DND-41 (cell line): ENCODE results near the gene AUH.
"Not testable (repeated sequence)": the region's sequence is repeated elsewhere in the genome, so short reads cannot be mapped to it uniquely, and the experiment has no call there.

Experiments used
- ATAC-seq: fragments of 200-7000 bp; cut with Tn5 transposase; 3 replicates; pipeline ENCODE4 v1.9.1; 2021; ENCODE audit warnings: low read depth; ENCODE audit not compliant: insufficient read depth
- DNase-seq: peaks from one replicate; pipeline ENCODE4 v3.0.0-alpha.2; 2020
- H2AFZ ChIP-seq: 2 replicates; pipeline ENCODE4 v1.6.0; 2012; ENCODE audit warnings: low read depth, low read length
- H3K27ac ChIP-seq: 2 replicates; pipeline ENCODE4 v1.5.1; 2012; ENCODE audit warnings: low read length, inconsistent platforms
- H3K27me3 ChIP-seq: fragments of 200-600 bp; sonication (generic); 2 replicates; pipeline ENCODE4 v1.6.0; 2012; ENCODE audit warnings: low read length, mild to moderate bottlenecking, inconsistent platforms; ENCODE audit not compliant: insufficient read depth, poor library complexity
- H3K36me3 ChIP-seq: 2 replicates; pipeline ENCODE4 v1.5.1; 2012; ENCODE audit warnings: low read length, inconsistent platforms; ENCODE audit not compliant: insufficient read depth
- H3K4me1 ChIP-seq: 2 replicates; pipeline ENCODE4 v1.5.1; 2012; ENCODE audit warnings: mild to moderate bottlenecking, low read length; ENCODE audit not compliant: insufficient read depth
- H3K4me2 ChIP-seq: 2 replicates; pipeline ENCODE4 v1.6.0; 2012; ENCODE audit warnings: mild to moderate bottlenecking, moderate library complexity, low read length, inconsistent platforms; ENCODE audit not compliant: insufficient read depth
- H3K4me3 ChIP-seq, 2 experiments: fragments of 200-600 bp in 1 of 2; shearing (Covaris generic) in 1 of 2; 2 replicates each; pipeline ENCODE4 v1.5.1; 2012 to 2016; ENCODE audit warnings: inconsistent platforms in 2 of 2, low read length in 2 of 2, mild to moderate bottlenecking in 2 of 2, low read depth in 1 of 2, moderate library complexity in 1 of 2
- H3K79me2 ChIP-seq: 2 replicates; pipeline ENCODE4 v1.6.0; 2012; ENCODE audit warnings: low read length, inconsistent platforms; ENCODE audit not compliant: insufficient read depth
- H3K9ac ChIP-seq: 2 replicates; pipeline ENCODE4 v1.6.0; 2012; ENCODE audit warnings: low read depth, mild to moderate bottlenecking, inconsistent platforms, low read length, moderate library complexity
- H3K9me3 ChIP-seq: 2 replicates; pipeline ENCODE4 v1.5.1; 2012; ENCODE audit warnings: low read length, moderate library complexity, mild to moderate bottlenecking, inconsistent platforms; ENCODE audit not compliant: insufficient read depth, severe bottlenecking
- H4K20me1 ChIP-seq: 2 replicates; pipeline ENCODE4 v1.6.0; 2012; ENCODE audit warnings: low read length; ENCODE audit not compliant: insufficient read depth
- CTCF ChIP-seq: IDR thresholded peaks from 2 replicates; pipeline ENCODE4 v1.5.1; 2012; ENCODE audit warnings: borderline replicate concordance, low read length, moderate library complexity, mild to moderate bottlenecking; ENCODE audit not compliant: poor library complexity, severe bottlenecking; ENCODE audit errors: extremely low read depth
- EZH2 ChIP-seq: IDR thresholded peaks from 3 replicates; pipeline ENCODE4 v1.6.1; 2012; ENCODE audit warnings: borderline replicate concordance, low read depth, mild to moderate bottlenecking, moderate library complexity, low read length, inconsistent platforms; ENCODE audit not compliant: severe bottlenecking

The AUH gene

DNA sequence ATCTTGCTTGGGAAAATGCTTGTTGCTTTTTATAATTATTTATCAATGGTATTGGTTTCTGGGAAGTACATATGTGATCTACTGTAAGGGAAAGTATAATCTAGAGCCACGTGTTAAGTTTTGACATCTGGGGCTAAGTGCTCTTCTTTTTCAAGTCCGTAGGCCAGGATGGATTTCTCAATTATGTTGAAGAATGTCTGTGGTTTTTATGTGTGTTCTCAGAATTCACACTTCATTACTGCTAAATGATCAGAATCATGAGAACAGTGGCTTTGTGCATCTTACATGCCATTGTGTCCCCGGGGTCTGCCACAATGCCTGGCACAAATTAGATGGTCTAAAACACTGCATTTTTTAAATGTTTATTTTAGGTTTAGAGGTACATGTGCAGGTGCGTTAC is 14.5 kb upstream of the AUH start:
- Histone ChIP-seq H3K4me1 (no peaks in the 10 kb centered on the region), H3K79me2 (no peaks in the 10 kb centered on the region), H2AFZ (no peak overlapping the region), H3K9me3 (no peaks in the 10 kb centered on the region), H3K4me2 (no peak overlapping the region), H4K20me1 (no peaks in the 10 kb centered on the region), H3K9ac (no peak overlapping the region), H3K27ac (no peak overlapping the region), H3K4me3 (no peak overlapping the region), H3K36me3 (no peaks in the 10 kb centered on the region), H3K27me3 (no peaks in the 10 kb centered on the region)
- peak; percentile 80 for ATAC-seq
- TF ChIP-seq EZH2 (no peak), CTCF (no peak)
- DNase-seq, result peak; percentile 17

- Histone ChIP-seq H3K4me2 (no peak overlapping the region), H3K27me3 (no peaks in the 10 kb centered on the region), H2AFZ (no peak overlapping the region), H4K20me1 (no peaks in the 10 kb centered on the region), H3K4me3 (no peak overlapping the region), H3K79me2 (no peaks in the 10 kb centered on the region), H3K9ac (no peak overlapping the region), H3K4me1 (no peaks in the 10 kb centered on the region), H3K36me3 (no peaks in the 10 kb centered on the region), H3K27ac (no peak overlapping the region), H3K9me3 (no peaks in the 10 kb centered on the region)
- ATAC-seq (no peak), DNase-seq (no peak)
- no peak for TF ChIP-seq CTCF
- no peak for TF ChIP-seq EZH2
Measured at GRCh38 chr9:91374939-91375338, 13.2 kb upstream of the AUH start.

GRCh38 chr9:91371894-91372293 is 10.2 kb upstream of the AUH start:
- Histone ChIP-seq H3K36me3 (no peaks in the 10 kb centered on the region), H3K4me2 (no peak overlapping the region), H3K4me3 (no peak overlapping the region), H3K27ac (no peak overlapping the region), H3K9ac (no peak overlapping the region), H3K9me3 (no peaks in the 10 kb centered on the region), H3K4me1 (no peaks in the 10 kb centered on the region), H3K79me2 (no peaks in the 10 kb centered on the region), H3K27me3 (no peaks in the 10 kb centered on the region), H4K20me1 (no peaks in the 10 kb centered on the region), H2AFZ (no peak overlapping the region)
- DNase-seq, result no peak
- TF ChIP-seq CTCF (no peak), EZH2 (no peak)
- no peak for ATAC-seq

DNA sequence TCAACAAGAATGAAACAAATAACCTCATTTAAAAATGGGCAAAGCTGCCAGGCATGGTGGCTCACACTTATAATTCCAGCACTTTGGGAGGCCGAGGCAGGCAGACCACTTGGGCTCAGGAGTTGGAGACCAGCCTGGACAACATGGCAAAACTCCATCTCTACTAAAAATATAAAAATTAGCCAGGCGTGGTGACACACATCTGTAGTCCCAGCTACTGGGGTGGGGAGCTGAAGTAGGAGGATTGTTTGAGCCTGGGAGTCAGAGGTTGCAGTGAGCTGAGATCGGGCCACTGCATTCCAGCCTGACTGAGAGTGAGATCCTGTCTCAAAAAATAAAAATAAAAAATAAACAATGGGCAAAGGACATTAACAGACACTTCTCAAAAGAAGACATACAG is 8.3 kb upstream of the AUH start:
- H3K27me3 ChIP-seq, H4K20me1 ChIP-seq, H3K79me2 ChIP-seq, ATAC-seq, DNase-seq, H2AFZ ChIP-seq, H3K4me1 ChIP-seq, H3K4me2 ChIP-seq, H3K9me3 ChIP-seq, H3K9ac ChIP-seq, H3K27ac ChIP-seq, H3K4me3 ChIP-seq, H3K36me3 ChIP-seq: not testable (repeated sequence)
